Measurements from ENCODE around the gene BHLHE23. TPM values are rescaled to one million over a fixed set of nuclear protein-coding genes. Genes with fewer than 3 reads are reported as not detected.
"Not testable (repeated sequence)": the region's sequence is repeated elsewhere in the genome, so short reads cannot be mapped to it uniquely, and the experiment has no call there.

BHLHE23 gene
- total RNA-seq, 1 experiment from 2014 or later: not detected

DNA sequence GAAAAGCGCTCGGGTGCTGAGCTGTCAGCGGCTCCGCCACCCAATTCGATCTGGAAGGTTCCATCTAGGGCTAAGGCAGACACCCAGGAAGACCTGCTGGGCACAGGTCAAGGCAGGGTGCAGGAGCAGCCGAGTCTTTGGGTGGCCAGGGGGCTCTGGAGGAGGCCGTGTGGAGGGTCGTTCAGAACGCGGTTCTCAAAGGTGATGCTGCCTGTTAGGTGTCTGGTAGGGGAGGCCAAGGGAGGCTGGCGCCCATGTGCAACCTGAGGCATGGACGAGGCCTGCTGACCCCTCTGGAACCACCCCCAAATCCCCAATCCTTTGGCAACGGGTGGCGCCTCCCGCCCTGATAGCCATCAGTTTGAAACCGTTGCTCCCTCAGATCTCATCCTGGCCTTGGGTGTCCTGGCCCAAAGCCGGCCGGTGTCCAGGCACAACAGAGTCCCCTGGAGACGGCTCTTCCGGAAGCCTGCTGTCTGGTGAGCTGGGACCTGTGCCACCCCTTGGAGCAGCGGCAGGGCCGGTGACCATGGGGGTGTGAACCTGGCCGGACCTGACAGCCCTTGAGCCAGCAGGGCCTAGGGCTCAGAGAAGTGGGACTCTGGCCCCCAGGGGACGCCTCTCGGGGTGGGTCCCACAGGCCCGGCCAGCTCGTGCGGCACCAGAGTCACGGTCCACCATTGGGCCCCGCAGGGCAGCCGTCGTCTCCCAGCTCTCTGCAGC lies 43.7 kb downstream of the BHLHE23 start:
- DNase-seq (ENCODE audit: extremely low read depth, low read depth): no peak

DNA sequence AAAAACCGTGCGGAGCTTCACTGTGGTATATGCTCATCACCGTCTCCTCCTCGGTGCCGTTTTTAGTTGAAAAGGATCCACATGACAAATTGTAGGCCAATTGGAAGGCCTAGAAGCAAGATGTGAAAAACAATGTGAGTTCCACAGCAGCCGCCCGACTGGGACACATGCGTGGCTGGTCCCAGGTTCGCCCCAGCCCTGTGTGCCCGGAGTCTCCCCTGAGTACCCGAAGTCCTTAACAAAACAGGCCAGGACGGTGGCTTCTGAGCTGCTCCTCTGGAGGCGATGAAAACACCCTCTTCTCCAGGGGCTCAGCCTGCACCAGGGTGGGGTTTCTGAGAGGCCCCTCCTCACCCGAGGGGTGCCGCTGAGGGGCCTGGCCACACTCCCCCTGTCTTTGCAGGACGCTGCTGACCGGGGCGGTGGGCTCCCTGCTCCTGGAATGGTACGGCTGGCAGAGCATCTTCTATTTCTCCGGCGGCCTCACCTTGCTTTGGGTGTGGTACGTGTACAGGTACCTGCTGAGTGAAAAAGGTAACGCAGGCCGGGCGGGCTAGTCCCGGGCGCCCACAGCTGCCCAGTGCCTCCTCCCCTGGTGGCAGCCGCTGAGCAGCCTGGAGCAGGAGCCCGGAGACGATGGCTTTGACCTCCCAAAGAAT lies 44.4 kb downstream of the BHLHE23 start:
- DNase-seq (ENCODE audit: extremely low read depth, low read depth): no peak

DNA sequence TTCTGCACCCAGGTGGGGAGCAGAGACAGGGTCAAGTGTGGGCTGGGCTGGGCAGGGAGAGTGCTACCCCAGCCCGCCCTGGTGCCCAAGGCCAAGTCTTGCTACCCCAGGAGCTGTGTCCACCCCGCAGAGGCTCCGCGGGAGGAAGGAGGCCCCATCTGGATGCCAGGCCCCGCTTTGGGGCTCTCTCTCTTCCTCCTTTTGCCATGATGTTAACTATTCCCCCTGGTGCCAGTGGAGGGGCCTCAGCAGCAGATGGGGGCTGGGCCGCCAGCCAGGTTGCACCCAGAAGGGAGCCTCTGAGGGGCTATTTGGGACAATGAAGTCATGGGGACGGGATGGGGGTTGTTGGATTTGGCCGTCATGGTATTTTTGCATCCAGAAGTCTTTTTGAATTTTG lies 45.0 kb downstream of the BHLHE23 start:
- DNase-seq (ENCODE audit: extremely low read depth, low read depth): no peak

DNA sequence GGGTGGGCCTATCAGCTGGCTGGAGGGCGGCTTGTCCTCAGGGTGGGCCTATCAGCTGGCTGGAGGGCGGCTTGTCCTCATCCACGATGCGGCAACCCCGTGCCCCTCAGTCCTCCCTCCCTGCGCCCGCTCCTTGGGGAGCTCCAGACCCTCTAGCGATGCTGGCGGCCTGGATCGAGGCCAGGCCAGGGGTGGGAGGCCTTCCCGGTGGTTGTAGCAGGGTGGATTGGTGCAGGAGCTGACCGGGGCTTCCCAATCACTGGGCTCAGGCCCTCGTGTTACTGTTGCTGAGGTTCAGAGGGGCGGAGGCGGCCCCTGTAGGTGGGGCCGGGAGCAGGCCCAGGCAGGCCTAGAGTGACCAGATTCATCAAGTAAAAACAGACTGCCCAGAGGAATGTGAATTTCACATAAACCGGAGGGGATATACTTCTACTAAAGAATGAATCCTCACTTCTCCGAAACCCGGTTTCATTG lies 45.4 kb downstream of the BHLHE23 start:
- no peak for DNase-seq (ENCODE audit: extremely low read depth, low read depth)

DNA sequence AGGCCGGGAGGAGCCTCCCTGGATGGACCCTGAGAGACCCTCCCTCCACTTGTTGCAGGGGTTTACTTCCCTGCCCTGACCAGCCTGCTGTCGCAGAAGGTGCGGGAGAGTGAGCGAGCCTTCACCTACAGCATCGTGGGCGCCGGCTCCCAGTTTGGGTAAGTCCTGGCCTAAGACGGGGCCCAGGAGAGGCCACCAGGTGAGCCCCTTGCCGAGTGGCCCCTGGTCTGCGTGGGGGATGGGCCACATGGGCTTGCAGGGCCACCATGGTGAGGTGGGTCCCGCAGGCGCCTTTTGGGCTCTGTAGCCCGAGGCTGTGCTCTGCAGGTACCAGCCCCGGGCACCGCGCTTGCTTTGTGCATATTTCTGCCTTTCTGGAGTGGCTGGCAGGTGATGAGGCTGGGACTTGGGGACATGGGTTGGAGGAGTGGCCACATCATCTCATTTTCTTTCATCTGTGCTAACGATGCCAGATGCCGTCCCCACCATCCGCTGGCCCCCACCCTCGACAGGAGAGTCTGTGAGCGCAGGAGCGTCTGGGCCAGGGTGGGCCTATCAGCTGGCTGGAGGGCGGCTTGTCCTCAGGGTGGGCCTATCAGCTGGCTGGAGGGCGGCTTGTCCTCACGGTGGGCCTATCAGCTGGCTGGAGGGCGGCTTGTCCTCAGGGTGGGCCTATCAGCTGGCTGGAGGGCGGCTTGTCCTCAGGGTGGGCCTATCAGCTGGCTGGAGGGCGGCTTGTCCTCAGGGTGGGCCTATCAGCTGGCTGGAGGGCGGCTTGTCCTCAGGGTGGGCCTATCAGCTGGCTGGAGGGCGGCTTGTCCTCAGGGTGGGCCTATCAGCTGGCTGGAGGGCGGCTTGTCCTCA lies 46.1 kb downstream of the BHLHE23 start:
- not testable (repeated sequence) for DNase-seq (ENCODE audit: extremely low read depth, low read depth)

DNA sequence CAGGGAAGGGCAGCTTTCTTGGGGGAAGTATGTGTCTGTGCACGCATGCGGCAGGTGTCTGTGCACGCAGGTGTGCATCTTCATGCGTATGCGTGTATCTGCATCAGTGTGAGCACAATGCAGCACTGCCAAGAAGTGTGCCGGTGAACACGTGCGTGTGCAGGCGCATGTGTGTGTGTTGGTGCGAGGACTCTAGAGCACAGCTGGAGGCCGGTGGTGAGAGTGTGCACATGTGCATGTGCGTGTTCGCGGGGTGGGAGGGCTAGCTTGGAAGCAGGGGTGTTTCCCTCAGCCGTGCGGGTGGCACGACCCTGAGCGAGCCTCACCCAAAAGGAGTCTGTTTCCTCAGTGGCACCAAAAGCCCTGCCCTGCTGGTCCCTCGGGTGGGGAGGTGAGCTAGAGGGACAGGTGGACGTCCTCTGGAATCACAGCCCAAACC lies 46.7 kb downstream of the BHLHE23 start:
- DNase-seq (ENCODE audit: extremely low read depth, low read depth): no peak

DNA sequence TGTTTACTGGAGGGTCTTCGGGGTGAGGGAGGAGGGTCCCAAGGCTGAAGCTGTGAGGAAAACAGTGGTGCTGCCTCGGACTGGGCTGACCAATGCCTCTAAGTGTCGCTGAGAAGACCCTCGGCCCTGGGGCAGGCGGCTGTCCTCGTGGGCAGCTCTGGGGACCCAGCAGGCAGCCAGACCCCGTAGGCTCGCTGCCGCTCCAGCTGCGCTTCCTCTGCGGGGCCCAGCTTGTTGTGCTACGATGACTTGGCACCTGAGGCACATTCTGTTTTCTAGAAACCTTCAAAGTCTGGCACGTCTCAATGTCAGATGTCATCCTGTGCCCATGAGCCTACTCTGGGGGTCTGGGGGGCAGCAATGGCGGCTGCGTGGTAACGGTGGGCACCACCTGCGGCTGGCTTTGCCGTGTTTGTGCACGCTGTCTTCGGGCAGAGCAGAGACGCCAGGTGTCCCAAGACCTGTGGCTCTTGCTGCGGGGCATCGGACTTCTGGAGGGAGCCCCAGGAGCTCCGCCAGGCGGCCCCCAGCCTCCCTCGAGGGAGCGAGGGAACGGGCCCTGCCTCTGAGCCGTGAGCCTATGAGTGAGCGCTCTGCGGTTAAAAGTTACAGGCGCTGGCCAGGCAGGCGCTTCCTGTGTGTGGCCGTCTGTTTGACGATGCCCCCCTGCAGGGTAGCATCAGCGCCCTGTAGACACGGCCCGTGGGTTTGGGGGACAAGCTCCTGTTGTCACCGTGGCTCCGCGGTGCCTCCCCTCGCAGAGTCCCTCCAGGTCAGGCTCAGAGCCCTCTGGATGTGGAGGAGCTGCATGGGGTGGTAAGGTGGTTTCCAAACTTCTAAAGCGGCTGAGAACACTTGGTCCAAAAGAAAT lies 47.4 kb downstream of the BHLHE23 start:
- no peak for DNase-seq (ENCODE audit: extremely low read depth, low read depth)

DNA sequence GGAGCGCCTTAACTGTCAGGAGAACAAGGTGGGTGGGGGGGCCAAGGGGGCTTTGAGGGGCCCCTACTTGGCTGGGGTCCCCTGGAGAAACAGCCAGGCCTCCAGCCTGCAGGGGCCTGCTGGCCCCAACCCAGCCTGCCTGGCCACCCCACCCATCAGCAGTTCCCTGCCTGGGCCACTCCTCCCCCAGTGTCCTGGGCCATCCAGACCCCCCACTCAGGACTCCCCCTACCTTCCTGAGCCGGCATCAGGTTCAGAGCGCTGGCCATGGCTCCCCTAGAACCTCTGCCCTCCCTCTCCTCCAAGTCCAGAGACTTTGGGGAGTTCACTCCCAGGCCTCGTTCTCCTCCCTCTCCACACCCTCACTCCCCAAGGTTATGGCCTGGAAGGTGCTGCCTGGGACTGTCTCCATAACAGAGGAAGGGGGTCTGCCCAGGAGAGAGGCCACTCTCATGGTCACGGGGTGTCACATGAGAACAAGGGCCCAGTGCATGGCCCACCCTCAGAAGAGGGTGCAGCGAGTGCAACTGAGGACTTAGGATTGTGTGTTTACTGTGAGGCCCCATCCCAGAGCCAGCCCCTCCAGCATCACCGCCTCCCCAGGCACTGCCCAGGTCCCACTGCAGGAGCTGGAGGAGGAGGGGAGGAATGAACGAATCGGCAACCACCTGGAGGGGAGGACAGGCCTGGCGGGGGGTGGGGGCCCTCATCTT lies 48.2 kb downstream of the BHLHE23 start:
- DNase-seq (ENCODE audit: extremely low read depth, low read depth): no peak

DNA sequence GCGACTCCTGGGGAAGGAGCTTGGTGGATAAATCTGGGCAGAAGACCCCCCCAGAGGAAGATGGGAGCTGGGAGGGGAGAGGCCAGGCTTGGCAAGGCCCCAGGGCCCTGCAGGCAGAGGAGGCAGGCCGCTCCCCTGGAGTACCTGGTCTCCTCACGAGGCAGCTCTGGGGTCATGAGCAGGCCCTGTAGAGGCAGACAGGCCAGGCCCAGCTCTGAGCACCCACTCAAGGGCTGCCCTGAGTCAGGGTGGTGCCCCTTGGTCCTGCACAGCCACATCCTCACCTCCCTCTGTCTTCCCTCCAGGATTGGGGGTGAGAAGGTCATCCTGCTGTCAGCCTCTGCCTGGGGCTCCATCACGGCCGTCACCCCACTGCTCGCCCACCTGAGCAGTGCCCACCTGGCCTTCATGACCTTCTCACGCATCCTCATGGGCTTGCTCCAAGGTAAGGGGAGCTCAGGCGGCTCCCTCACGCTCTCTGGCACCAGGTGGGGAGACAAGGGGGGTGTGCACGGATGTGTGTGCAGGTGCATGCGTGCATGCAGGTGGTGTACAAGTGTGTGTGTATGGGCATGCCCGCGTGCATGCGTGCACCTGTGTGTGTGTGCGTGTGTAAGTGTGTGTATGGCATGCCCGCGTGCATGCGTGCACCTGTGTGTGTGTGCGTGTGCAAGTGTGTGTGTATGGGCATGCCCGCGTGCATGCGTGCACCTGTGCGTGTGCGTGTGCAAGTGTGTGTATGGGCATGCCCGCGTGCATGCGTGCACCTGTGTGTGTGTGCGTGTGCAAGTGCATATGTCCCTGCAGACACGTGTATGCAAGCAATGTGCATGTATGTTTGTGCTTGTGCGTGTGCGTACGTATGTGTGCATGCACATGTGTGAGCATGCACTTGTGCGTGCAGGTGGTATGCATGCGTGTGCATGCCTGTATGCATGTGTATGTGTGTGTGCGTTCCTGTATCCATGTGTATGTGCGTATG lies 49.3 kb downstream of the BHLHE23 start:
- no peak for DNase-seq (ENCODE audit: extremely low read depth, low read depth)

DNA sequence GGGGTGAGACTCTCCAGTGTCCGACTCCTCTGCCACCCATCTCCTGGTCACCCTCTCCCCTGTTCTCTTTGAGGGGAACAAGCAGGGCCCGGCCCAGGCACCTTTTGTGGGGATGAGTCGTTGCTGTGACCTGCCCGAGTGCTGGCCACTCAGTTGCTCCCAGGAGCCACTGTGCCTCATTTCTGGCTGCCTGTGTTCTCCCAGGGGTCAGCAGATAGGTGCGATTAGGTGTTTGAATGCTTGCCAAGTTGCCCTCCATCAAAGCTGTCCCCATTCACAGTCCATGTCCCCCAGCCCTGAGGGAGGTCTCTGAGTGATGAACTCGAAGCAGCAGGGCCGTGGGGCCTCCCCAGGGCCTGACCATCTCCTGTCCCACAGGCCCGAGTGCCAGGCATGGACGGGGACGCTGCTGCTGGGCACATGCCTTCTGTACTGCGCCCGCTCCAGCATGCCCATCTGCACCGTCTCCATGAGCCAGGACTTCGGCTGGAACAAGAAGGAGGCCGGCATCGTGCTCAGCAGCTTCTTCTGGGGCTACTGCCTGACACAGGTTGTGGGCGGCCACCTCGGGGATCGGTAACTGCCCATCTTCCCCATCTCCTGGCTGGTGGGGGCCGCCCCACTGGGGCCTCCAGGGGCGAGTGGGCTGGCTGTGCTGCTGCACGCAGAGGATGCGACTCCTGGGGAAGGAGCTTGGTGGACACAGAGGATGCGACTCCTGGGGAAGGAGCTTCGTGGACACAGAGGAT lies 50.2 kb downstream of the BHLHE23 start:
- no peak for DNase-seq (ENCODE audit: extremely low read depth, low read depth)

Other genes with a start within 250 kb of the BHLHE23 start
- gene MRGBP, start 210.5 kb downstream of the BHLHE23 start, total RNA-seq (2014; rRNA removed; shearing (Covaris generic)): 36.4 and 36.7 TPM in 2 replicates
- 32.6 and 34.8 TPM in 2 replicates for gene OGFR, start 202.1 kb downstream of the BHLHE23 start, total RNA-seq (2014; rRNA removed; shearing (Covaris generic))
- 5.8 and 7.8 TPM in 2 replicates for gene COL9A3, start 189.9 kb downstream of the BHLHE23 start, total RNA-seq (2014; rRNA removed; shearing (Covaris generic))
- gene TCFL5, start 145.1 kb downstream of the BHLHE23 start, total RNA-seq (2014; rRNA removed; shearing (Covaris generic)): 14.1 and 15.1 TPM in 2 replicates
- 25.4 and 27.8 TPM in 2 replicates for gene DIDO1, start 80.5 kb downstream of the BHLHE23 start, total RNA-seq (2014; rRNA removed; shearing (Covaris generic))
- 20.6 and 22.6 TPM in 2 replicates for gene GID8, start 68.8 kb downstream of the BHLHE23 start, total RNA-seq (2014; rRNA removed; shearing (Covaris generic))
- gene SLC17A9, start 54.3 kb downstream of the BHLHE23 start, total RNA-seq (2014; rRNA removed; shearing (Covaris generic)): 16.6 and 20.1 TPM in 2 replicates
- gene YTHDF1, start 209.2 kb upstream of the BHLHE23 start, total RNA-seq (2014; rRNA removed; shearing (Covaris generic)): 19.0 and 21.1 TPM in 2 replicates
- gene BIRC7, start 228.9 kb upstream of the BHLHE23 start, total RNA-seq (2014; rRNA removed; shearing (Covaris generic)): 0.57 TPM in 1 of 2 replicates, not detected in the other
- not detected in 2 replicates for gene NKAIN4, start 247.5 kb upstream of the BHLHE23 start, total RNA-seq (2014; rRNA removed; shearing (Covaris generic))

Data from NCI-H460 (cell line).